ENCODE data around the gene OR6C68. TPM values are rescaled to one million over a fixed set of nuclear protein-coding genes. Genes with fewer than 3 reads are reported as not detected.

The OR6C68 gene
- total RNA-seq, 1 donor, result 0.42 TPM

- Histone ChIP-seq H3K4me1 (ENCODE audit: insufficient read depth, low read length) (no peaks in the 10 kb centered on the region), H3K4me3 (ENCODE audit: low read length) (no peak overlapping the region), H3K27me3 (ENCODE audit: insufficient read depth, low read length) (peaks cover 9% of the 10 kb centered on the region), H3K9me3 (ENCODE audit: low read depth, low read length) (no peaks in the 10 kb centered on the region)
Measured at GRCh38 chr12:55515696-55516095, 23.5 kb downstream of the OR6C68 start.

DNA sequence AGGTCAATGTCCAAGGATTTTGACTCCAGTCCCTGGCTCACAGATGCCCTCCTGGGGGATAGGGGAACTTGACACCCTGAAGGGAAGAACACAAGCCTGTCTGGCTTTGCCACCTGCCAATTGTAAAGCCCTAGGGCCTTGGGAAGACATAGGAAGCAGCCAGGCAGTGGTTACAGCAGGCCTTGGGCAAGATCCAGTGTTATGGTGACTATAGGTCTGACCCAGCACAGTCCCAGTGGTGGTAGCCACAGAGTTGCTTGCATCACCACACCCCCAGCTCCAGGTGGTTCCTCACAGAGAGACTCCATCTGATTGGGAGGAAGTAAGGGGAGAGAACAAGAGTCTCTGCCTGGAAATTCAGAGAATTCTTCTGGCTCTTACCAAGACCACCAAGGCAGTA is 24.2 kb downstream of the OR6C68 start:
- Histone ChIP-seq H3K4me3 (ENCODE audit: low read length) (no peak overlapping the region), H3K27me3 (ENCODE audit: insufficient read depth, low read length) (peaks cover 8% of the 10 kb centered on the region), H3K4me1 (ENCODE audit: insufficient read depth, low read length) (no peaks in the 10 kb centered on the region), H3K9me3 (ENCODE audit: low read depth, low read length) (no peaks in the 10 kb centered on the region)

Other genes with a start within 250 kb of the OR6C68 start
- not detected for gene OR6C74, start 247.8 kb upstream of the OR6C68 start, total RNA-seq
- gene OR6C6, start 195.8 kb upstream of the OR6C68 start, total RNA-seq, result not detected
- gene OR6C1, start 178.0 kb upstream of the OR6C68 start, total RNA-seq, result not detected
- not detected for gene OR6C3, start 161.6 kb upstream of the OR6C68 start, total RNA-seq
- under 0.01 TPM for gene OR6C75, start 129.4 kb upstream of the OR6C68 start, total RNA-seq
- not detected for gene OR6C65, start 91.8 kb upstream of the OR6C68 start, total RNA-seq
- gene OR6C76, start 66.1 kb upstream of the OR6C68 start, total RNA-seq, result not detected
- gene OR6C2, start 48.3 kb upstream of the OR6C68 start, total RNA-seq, result not detected
- not detected for gene OR6C70, start 22.2 kb upstream of the OR6C68 start, total RNA-seq
- not detected for gene OR6C4, start 57.2 kb downstream of the OR6C68 start, total RNA-seq
- not detected for gene OR2AP1, start 80.1 kb downstream of the OR6C68 start, total RNA-seq
- gene OR10P1, start 144.5 kb downstream of the OR6C68 start, total RNA-seq, result not detected
- 2.0 TPM for gene ITGA7, start 215.5 kb downstream of the OR6C68 start, total RNA-seq
- gene BLOC1S1, start 223.7 kb downstream of the OR6C68 start, total RNA-seq, result 61.8 TPM
- 3.0 TPM for gene RDH5, start 228.0 kb downstream of the OR6C68 start, total RNA-seq
- gene CD63, start 236.6 kb downstream of the OR6C68 start, total RNA-seq, result 184 TPM

Data from mononuclear cell (primary cell).